Activated T-cell treated with anti-CD3 and anti-CD28 coated beads for 48 hours (primary cell): Measurements from ENCODE around the gene TIMM10B.
A peak's percentile ranks its signal among the peaks of the same experiment; 100 is the strongest.

Experiments used
- DNase-seq: peaks from one replicate; pipeline ENCODE4 v3.0.0-alpha.2; 2020; ENCODE audit warnings: low read depth

TIMM10B gene

GRCh38 chr11:6481012-6481923, at the start of gene TIMM10B, which contains the start of gene ARFIP2:
Gene TIMM10B, plus strand, starts transcription at chr11:6481501. Its CDS starts 16 bp downstream, at chr11:6481517.
Gene ARFIP2, minus strand, starts transcription at chr11:6481331. Its CDS starts 910 bp downstream, at chr11:6480421.
- peak; percentile 96 for DNase-seq

- no peak for DNase-seq
These were observed 49.4 kb upstream of the TIMM10B start for GRCh38 chr11:6431861-6432260.

GRCh38 chr11:6433998-6434660, 47.2 kb upstream of the TIMM10B start:
- no peak for DNase-seq

- DNase-seq: no peak
These were observed 43.9 kb upstream of the TIMM10B start for GRCh38 chr11:6437423-6437822.

GRCh38 chr11:6437993-6438392, 43.3 kb upstream of the TIMM10B start:
- no peak for DNase-seq

- DNase-seq: no peak
These were observed 42.2 kb upstream of the TIMM10B start for GRCh38 chr11:6438979-6439571.

GRCh38 chr11:6440906-6441358, 40.4 kb upstream of the TIMM10B start, which contains the start of gene HPX:
Gene HPX, minus strand, starts transcription at chr11:6440987. Its CDS starts 24 bp downstream, at chr11:6440963.
- DNase-seq: no peak

GRCh38 chr11:6442441-6442840, 38.9 kb upstream of the TIMM10B start:
- no peak for DNase-seq

- peak; percentile 42 for DNase-seq
These were observed 37.9 kb upstream of the TIMM10B start for GRCh38 chr11:6443269-6444003.

GRCh38 chr11:6448574-6448973, 32.7 kb upstream of the TIMM10B start:
- no peak for DNase-seq

- DNase-seq: no peak
These were observed 29.1 kb upstream of the TIMM10B start for GRCh38 chr11:6452219-6452618.

- no peak for DNase-seq
These were observed 28.1 kb upstream of the TIMM10B start for GRCh38 chr11:6453152-6453551.

- DNase-seq: no peak
These were observed 26.2 kb upstream of the TIMM10B start for GRCh38 chr11:6455070-6455469.

- DNase-seq: no peak
These were observed 24.8 kb upstream of the TIMM10B start for GRCh38 chr11:6456361-6457073.

- no peak for DNase-seq
These were observed 23.6 kb upstream of the TIMM10B start for GRCh38 chr11:6457581-6458320.

GRCh38 chr11:6458352-6459098, 22.8 kb upstream of the TIMM10B start:
- no peak for DNase-seq

GRCh38 chr11:6459099-6459450, 22.2 kb upstream of the TIMM10B start:
- DNase-seq: no peak

GRCh38 chr11:6468712-6469495, 12.4 kb upstream of the TIMM10B start:
- no peak for DNase-seq

- no peak for DNase-seq
These were observed 11.7 kb upstream of the TIMM10B start for GRCh38 chr11:6469599-6469998.
